Suppressor macrophage treated with lipopolysaccharide for 1 hour (primary cell): ENCODE data around the gene FBXW5.

Experiments
- DNase-seq, 3 donors: peaks; one replicate each; pipeline ENCODE4 v3.0.0-alpha.2; 2020 to 2022

The FBXW5 gene

GRCh38 chr9:136944519-136945332, at the start of gene FBXW5, which contains the start of gene C8G:
FBXW5 (minus strand) TSS chr9:136944738; CDS start chr9:136944083, 655 bp downstream.
C8G (plus strand) TSS chr9:136945243; CDS start chr9:136945321, 78 bp downstream.
- DNase-seq: peak; percentile 98 to 99 (median 99)

- no peak for DNase-seq
Observed at GRCh38 chr9:136992819-136993369, 48.4 kb upstream of the FBXW5 start.

GRCh38 chr9:136991993-136992818, 47.7 kb upstream of the FBXW5 start, which contains the start of gene PAXX:
PAXX (plus strand) TSS chr9:136992422; CDS start chr9:136992444, 22 bp downstream.
- DNase-seq: peak; percentile 93 to 97 (median 96)

- no peak for DNase-seq
Observed at GRCh38 chr9:136990242-136990911, 45.8 kb upstream of the FBXW5 start.

GRCh38 chr9:136988872-136989271, 44.3 kb upstream of the FBXW5 start:
- no peak for DNase-seq

- DNase-seq: no peak
Observed at GRCh38 chr9:136985853-136986252, 41.3 kb upstream of the FBXW5 start.

- DNase-seq: peak in 1 of 3 donors; percentile 27
Observed at GRCh38 chr9:136985027-136985602, 40.6 kb upstream of the FBXW5 start.

- no peak for DNase-seq
Observed at GRCh38 chr9:136984464-136985026, 40.0 kb upstream of the FBXW5 start.

- no peak for DNase-seq
Observed at GRCh38 chr9:136983656-136984314, 39.2 kb upstream of the FBXW5 start.

- DNase-seq: no peak
Observed at GRCh38 chr9:136983167-136983566, 38.6 kb upstream of the FBXW5 start.

- no peak for DNase-seq
Observed at GRCh38 chr9:136982232-136983051, 37.9 kb upstream of the FBXW5 start, which contains the start of gene LCNL1. LCNL1 (plus strand) TSS chr9:136982993; CDS start chr9:136983587, 594 bp downstream.

GRCh38 chr9:136981588-136982231, 37.2 kb upstream of the FBXW5 start:
- no peak for DNase-seq

- DNase-seq: no peak
Observed at GRCh38 chr9:136980669-136981478, 36.3 kb upstream of the FBXW5 start.

GRCh38 chr9:136979769-136980587, 35.4 kb upstream of the FBXW5 start:
- DNase-seq: no peak

GRCh38 chr9:136978865-136979544, 34.5 kb upstream of the FBXW5 start:
- no peak for DNase-seq

- peak; percentile 57 to 87 (median 65) for DNase-seq
Observed at GRCh38 chr9:136978073-136978864, 33.7 kb upstream of the FBXW5 start.
